ENCODE measurements around the gene TRAPPC14. TPM values are rescaled to one million over a fixed set of nuclear protein-coding genes. Genes with fewer than 3 reads are reported as not detected.

The TRAPPC14 gene
- total and polyA plus RNA-seq, 9 of the 15 experiments (the other 6 are each of a cell fraction or from before 2014, with no cell fraction given): 0.42 to 45.9 (median 18.2) TPM

DNA sequence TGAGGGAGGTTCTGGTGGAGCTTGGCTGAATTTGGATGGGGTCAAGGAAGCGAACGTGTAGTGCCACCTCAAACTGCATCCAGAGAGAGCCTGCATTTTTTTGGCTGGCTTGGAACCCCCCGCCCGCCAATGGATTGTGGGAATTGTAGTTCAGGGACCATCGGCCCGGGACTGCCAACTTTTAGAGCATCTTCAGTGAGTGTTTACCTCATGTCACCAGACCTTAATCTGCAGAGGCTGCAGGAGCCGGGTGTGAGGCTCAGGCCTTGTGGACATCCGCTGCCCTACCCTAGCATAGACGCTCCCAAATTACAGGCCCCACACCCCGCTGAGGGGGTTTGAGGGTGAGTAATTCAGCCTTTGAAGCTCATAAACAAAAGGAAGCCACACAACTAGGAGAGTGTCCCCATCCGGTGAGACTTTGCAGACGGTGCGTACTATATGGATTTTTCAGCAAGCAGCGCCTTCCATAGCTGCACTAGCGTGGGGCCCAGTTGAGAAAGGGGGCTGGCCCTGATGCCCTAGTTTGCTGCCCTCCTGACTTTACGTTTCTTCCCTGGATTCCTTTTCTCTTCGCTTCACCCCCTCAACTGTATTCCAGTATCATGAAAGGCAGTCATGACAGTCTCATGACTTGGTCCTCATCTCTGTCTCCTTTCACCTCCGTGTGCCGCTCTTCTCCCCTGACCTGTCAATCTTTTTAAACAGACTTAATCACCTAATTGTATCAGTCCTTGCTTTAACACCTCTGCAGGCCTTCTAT is 38.4 kb downstream of the TRAPPC14 start (continued):
- TF ChIP-seq POLR2G (IDR thresholded peaks at IDR 0.05; ENCODE audit: low read depth, low read length) (peak; percentile 1; the same call in 1 of the 2 replicates), SIX5 (IDR thresholded peaks at IDR 0.05; ENCODE audit: borderline replicate concordance in 1 of 2, insufficient read depth in 1 of 2, low read depth in 1 of 2, low read length in 2 of 2) (peak; percentile 47 to 52; a peak in 2 of 4 replicates), ARID3A (IDR thresholded peaks at IDR 0.05; ENCODE audit: borderline replicate concordance, low read depth, low read length) (no peak), TRIM28 (IDR thresholded peaks at IDR 0.05) (no peak), KAT2B (IDR thresholded peaks at IDR 0.05; ENCODE audit: low read depth, low read length) (no peak), PHB (CRISPR knock-in tag; IDR thresholded peaks at IDR 0.05) (peak; percentile 11; the same call in 1 of the 2 replicates), KLF6 (CRISPR knock-in tag; IDR thresholded peaks at IDR 0.05; ENCODE audit: borderline replicate concordance) (no peak), KDM4B (IDR thresholded peaks at IDR 0.05; ENCODE audit: borderline replicate concordance in 2 of 2, low read depth in 1 of 2) (peak in 1 of 2 experiments; percentile 30; a peak in 1 of 4 replicates), ASH1L (IDR thresholded peaks at IDR 0.05; ENCODE audit: borderline replicate concordance, low read depth, partially characterized antibody) (peak; percentile 34), MBD2 (IDR thresholded peaks at IDR 0.05; ENCODE audit: borderline replicate concordance, low read depth) (0 out of 2 replicates have a peak, but pooled peaks have one; percentile 2), ETS1 (conservative IDR thresholded peaks at IDR 0.05; ENCODE audit: control insufficient read depth, low read depth, low read length) (0 out of 2 replicates have a peak, but pooled peaks have one; percentile 24), TBP (optimal IDR thresholded peaks at IDR 0.05; ENCODE audit: low read depth, low read length) (no peak)
- TF ChIP-seq, protein P1, sequence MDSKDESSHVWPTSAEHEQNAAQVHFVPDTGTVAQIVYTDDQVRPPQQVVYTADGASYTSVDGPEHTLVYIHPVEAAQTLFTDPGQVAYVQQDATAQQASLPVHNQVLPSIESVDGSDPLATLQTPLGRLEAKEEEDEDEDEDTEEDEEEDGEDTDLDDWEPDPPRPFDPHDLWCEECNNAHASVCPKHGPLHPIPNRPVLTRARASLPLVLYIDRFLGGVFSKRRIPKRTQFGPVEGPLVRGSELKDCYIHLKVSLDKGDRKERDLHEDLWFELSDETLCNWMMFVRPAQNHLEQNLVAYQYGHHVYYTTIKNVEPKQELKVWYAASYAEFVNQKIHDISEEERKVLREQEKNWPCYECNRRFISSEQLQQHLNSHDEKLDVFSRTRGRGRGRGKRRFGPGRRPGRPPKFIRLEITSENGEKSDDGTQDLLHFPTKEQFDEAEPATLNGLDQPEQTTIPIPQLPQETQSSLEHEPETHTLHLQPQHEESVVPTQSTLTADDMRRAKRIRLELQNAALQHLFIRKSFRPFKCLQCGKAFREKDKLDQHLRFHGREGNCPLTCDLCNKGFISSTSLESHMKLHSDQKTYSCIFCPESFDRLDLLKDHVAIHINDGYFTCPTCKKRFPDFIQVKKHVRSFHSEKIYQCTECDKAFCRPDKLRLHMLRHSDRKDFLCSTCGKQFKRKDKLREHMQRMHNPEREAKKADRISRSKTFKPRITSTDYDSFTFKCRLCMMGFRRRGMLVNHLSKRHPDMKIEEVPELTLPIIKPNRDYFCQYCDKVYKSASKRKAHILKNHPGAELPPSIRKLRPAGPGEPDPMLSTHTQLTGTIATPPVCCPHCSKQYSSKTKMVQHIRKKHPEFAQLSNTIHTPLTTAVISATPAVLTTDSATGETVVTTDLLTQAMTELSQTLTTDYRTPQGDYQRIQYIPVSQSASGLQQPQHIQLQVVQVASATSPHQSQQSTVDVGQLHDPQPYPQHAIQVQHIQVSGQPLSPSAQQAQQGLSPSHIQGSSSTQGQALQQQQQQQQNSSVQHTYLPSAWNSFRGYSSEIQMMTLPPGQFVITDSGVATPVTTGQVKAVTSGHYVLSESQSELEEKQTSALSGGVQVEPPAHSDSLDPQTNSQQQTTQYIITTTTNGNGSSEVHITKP (IDR thresholded peaks at IDR 0.05; ENCODE audit: partially characterized antibody): peak; percentile 92
